ENCODE results near the gene CORO2B. TPM values are rescaled to one million over a fixed set of nuclear protein-coding genes. Genes with fewer than 3 reads are reported as not detected.

The CORO2B gene
- total and polyA plus RNA-seq, 2 of the 4 experiments (the other 2 are of a cell fraction), result 9.3 to 39.3 TPM

- H3K18ac ChIP-seq (ENCODE audit: low read depth, low read length), result no peak overlapping the region
- H2AK9ac ChIP-seq (replicated peaks; ENCODE audit: low read depth, low read length, poor library complexity), result no peak overlapping the region
- DNase-seq, result no peak
- no peak overlapping the region for H2AK5ac ChIP-seq (ENCODE audit: low read depth, low read length)
- no peaks in the 10 kb centered on the region for H3K79me1 ChIP-seq (ENCODE audit: low read depth in 1 of 2, low read length in 2 of 2)
- H3K27me3 ChIP-seq (ENCODE audit: control insufficient read depth, insufficient read depth, low read length), result no peaks in the 10 kb centered on the region
- H4K91ac ChIP-seq (ENCODE audit: insufficient read depth, low read depth, low read length), result no peak overlapping the region
- no peaks in the 10 kb centered on the region for H3K4me1 ChIP-seq (ENCODE audit: control insufficient read depth, insufficient read depth, low read length)
- no peak overlapping the region for H3K4me2 ChIP-seq (ENCODE audit: low read depth, low read length)
- H4K8ac ChIP-seq (ENCODE audit: low read depth in 2 of 2, low read length in 2 of 2), result no peak overlapping the region
- peaks cover 4% of the 10 kb centered on the region; the same call in 1 of the 2 replicates for H3K9me1 ChIP-seq (ENCODE audit: insufficient read depth, low read length)
- H3K9ac ChIP-seq (ENCODE audit: low read depth, low read length), result no peak overlapping the region
- WGBS, 2 experiments (ENCODE audit: extremely low coverage in 2 of 2, insufficient read length in 1 of 2), result no CpG with 5 or more reads among the region's 5 CpGs
- H3K4ac ChIP-seq (ENCODE audit: low read depth, low read length), result no peak overlapping the region
- TF ChIP-seq CHD1 (IDR thresholded peaks at IDR 0.05; ENCODE audit: low read depth, low read length) (no peak), MAFK (IDR thresholded peaks at IDR 0.05; ENCODE audit: low read depth, low read length) (no peak), SMC3 (IDR thresholded peaks at IDR 0.05; ENCODE audit: low read depth, low read length) (no peak), RAD21 (IDR thresholded peaks at IDR 0.05; ENCODE audit: low read length) (no peak), RCOR1 (IDR thresholded peaks at IDR 0.05; ENCODE audit: insufficient replicate concordance, low read length) (no peak), RFX5 (IDR thresholded peaks at IDR 0.05; ENCODE audit: low read depth, low read length) (no peak), MXI1 (IDR thresholded peaks at IDR 0.05; ENCODE audit: borderline replicate concordance, low read depth, low read length) (no peak), NFE2L2 (IDR thresholded peaks at IDR 0.05; ENCODE audit: low read depth, low read length) (no peak), CEBPB (IDR thresholded peaks at IDR 0.05; ENCODE audit: low read depth, low read length) (no peak), MAZ (IDR thresholded peaks at IDR 0.05; ENCODE audit: borderline replicate concordance, low read depth, low read length) (no peak), FOS (IDR thresholded peaks at IDR 0.05; ENCODE audit: low read depth, low read length) (no peak), BHLHE40 (IDR thresholded peaks at IDR 0.05; ENCODE audit: low read depth, low read length) (no peak), CTCF (conservative IDR thresholded peaks at IDR 0.05; ENCODE audit: low read depth, low read length) (no peak), POLR2A (IDR thresholded peaks at IDR 0.05; ENCODE audit: low read depth, low read length) (no peak)
- TF ChIP-seq, protein P1, sequence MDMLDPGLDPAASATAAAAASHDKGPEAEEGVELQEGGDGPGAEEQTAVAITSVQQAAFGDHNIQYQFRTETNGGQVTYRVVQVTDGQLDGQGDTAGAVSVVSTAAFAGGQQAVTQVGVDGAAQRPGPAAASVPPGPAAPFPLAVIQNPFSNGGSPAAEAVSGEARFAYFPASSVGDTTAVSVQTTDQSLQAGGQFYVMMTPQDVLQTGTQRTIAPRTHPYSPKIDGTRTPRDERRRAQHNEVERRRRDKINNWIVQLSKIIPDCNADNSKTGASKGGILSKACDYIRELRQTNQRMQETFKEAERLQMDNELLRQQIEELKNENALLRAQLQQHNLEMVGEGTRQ (IDR thresholded peaks at IDR 0.05; ENCODE audit: low read depth, low read length), result no peak
- TF ChIP-seq, protein P2, sequence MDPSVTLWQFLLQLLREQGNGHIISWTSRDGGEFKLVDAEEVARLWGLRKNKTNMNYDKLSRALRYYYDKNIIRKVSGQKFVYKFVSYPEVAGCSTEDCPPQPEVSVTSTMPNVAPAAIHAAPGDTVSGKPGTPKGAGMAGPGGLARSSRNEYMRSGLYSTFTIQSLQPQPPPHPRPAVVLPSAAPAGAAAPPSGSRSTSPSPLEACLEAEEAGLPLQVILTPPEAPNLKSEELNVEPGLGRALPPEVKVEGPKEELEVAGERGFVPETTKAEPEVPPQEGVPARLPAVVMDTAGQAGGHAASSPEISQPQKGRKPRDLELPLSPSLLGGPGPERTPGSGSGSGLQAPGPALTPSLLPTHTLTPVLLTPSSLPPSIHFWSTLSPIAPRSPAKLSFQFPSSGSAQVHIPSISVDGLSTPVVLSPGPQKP (IDR thresholded peaks at IDR 0.05; ENCODE audit: borderline replicate concordance, low read depth, low read length), result no peak
- no peak overlapping the region for H2BK15ac ChIP-seq (ENCODE audit: low read depth, low read length)
- ATAC-seq (ENCODE audit: low read depth), result no peak
- no peak overlapping the region for H3K4me3 ChIP-seq (ENCODE audit: insufficient read depth, low read depth, low read length)
- no peak overlapping the region for H2BK5ac ChIP-seq (ENCODE audit: low read depth, low read length, poor library complexity, severe bottlenecking)
- H2AFZ ChIP-seq (replicated peaks; ENCODE audit: low read length, poor library complexity), result no peak overlapping the region
- intact Hi-C loops (cut with micrococcal nuclease) (no loop called here), in situ Hi-C loops (cut with MboI; ENCODE audit: low sequenced_read_pairs) (no loop called here), dilution Hi-C loops (cut with HindIII; ENCODE audit: low sequenced_read_pairs, unreplicated experiment) (no loop called here)
- H4K20me1 ChIP-seq (ENCODE audit: insufficient read depth, low read length), result peaks cover 3% of the 10 kb centered on the region; the same call in 1 of the 2 replicates
- ChIA-PET POLR2A (ENCODE audit: unreplicated experiment) (no interaction called here), CTCF (no interaction called here)
- BruUV-seq (replicated peaks), result no TSS peak
- H2BK120ac ChIP-seq (ENCODE audit: low read depth, low read length), result no peak overlapping the region
- no peaks in the 10 kb centered on the region for H3K9me3 ChIP-seq (ENCODE audit: control insufficient read depth, insufficient read depth, low read length)
- no peak overlapping the region for H3K23ac ChIP-seq (ENCODE audit: low read depth, low read length)
- H3K14ac ChIP-seq (replicated peaks; ENCODE audit: low read depth, low read length), result no peak overlapping the region
- no peaks in the 10 kb centered on the region for H3K36me3 ChIP-seq (ENCODE audit: control insufficient read depth, insufficient read depth, low read length)
- no peak overlapping the region for H4K5ac ChIP-seq (ENCODE audit: low read depth, low read length)
- no peak overlapping the region for H2BK20ac ChIP-seq (ENCODE audit: low read depth, low read length)
- no peak overlapping the region for H3K56ac ChIP-seq (ENCODE audit: extremely low read depth, insufficient read depth, low read length)
- no peak overlapping the region for H3K27ac ChIP-seq (ENCODE audit: insufficient read depth, low read length)
Measured at GRCh38 chr15:68682330-68682729, 103.5 kb downstream of the CORO2B start.
